ENCODE measurements around the gene NTSR2.

NTSR2 gene

GRCh38 chr2:11657195-11657594 is 12.8 kb downstream of the NTSR2 start:
- DNase-seq = no peak

- DNase-seq = no peak
Observed at GRCh38 chr2:11656671-11657101, 13.3 kb downstream of the NTSR2 start.

GRCh38 chr2:11656252-11656651 is 13.7 kb downstream of the NTSR2 start:
- no peak for DNase-seq

- DNase-seq = no peak
Observed at GRCh38 chr2:11655495-11655894, 14.5 kb downstream of the NTSR2 start.

- DNase-seq = no peak
Observed at GRCh38 chr2:11652553-11652952, 17.4 kb downstream of the NTSR2 start.

- no peak for DNase-seq
Observed at GRCh38 chr2:11651856-11652548, 18.0 kb downstream of the NTSR2 start.

GRCh38 chr2:11649093-11649492 is 20.9 kb downstream of the NTSR2 start:
- DNase-seq = no peak

- peak in 1 of 2 experiments; percentile 5 for DNase-seq
Observed at GRCh38 chr2:11647834-11648600, 22.0 kb downstream of the NTSR2 start.

GRCh38 chr2:11646530-11646929 is 23.5 kb downstream of the NTSR2 start:
- no peak for DNase-seq

GRCh38 chr2:11644293-11644692 is 25.7 kb downstream of the NTSR2 start:
- DNase-seq = no peak

GRCh38 chr2:11642972-11643371 is 27.0 kb downstream of the NTSR2 start:
- DNase-seq = no peak

- no peak for DNase-seq
Observed at GRCh38 chr2:11640132-11640531, 29.9 kb downstream of the NTSR2 start.

- no peak for DNase-seq
Observed at GRCh38 chr2:11639503-11639902, 30.5 kb downstream of the NTSR2 start.

- DNase-seq = no peak
Observed at GRCh38 chr2:11637546-11637945, 32.4 kb downstream of the NTSR2 start.

GRCh38 chr2:11636593-11637295 is 33.3 kb downstream of the NTSR2 start:
- no peak for DNase-seq

GRCh38 chr2:11635141-11635540 is 34.9 kb downstream of the NTSR2 start:
- no peak for DNase-seq

- no peak for DNase-seq
Observed at GRCh38 chr2:11634584-11634983, 35.4 kb downstream of the NTSR2 start.

GRCh38 chr2:11633923-11634478 is 36.0 kb downstream of the NTSR2 start:
- DNase-seq = no peak

- no peak for DNase-seq
Observed at GRCh38 chr2:11631462-11631861, 38.5 kb downstream of the NTSR2 start.

- no peak for DNase-seq
Observed at GRCh38 chr2:11630855-11631254, 39.1 kb downstream of the NTSR2 start.

GRCh38 chr2:11629851-11630250 is 40.1 kb downstream of the NTSR2 start:
- no peak for DNase-seq

GRCh38 chr2:11629215-11629614 is 40.8 kb downstream of the NTSR2 start:
- no peak for DNase-seq

- no peak for DNase-seq
Observed at GRCh38 chr2:11628675-11629074, 41.3 kb downstream of the NTSR2 start.

All from activated T-cell treated with anti-CD3 and anti-CD28 coated beads, Interleukin-2, amount 50 U/mL, for 48 hours (primary cell).